HCT116 (cell line): ENCODE data around the gene CAPN2. TPM values are rescaled to one million over a fixed set of nuclear protein-coding genes. Genes with fewer than 3 reads are reported as not detected.

ENCODE experiments used
- ATAC-seq: fragments of 200-7000 bp; cut with Tn5 transposase; 2 replicates; pipeline ENCODE4 v1.9.1; 2020; ENCODE audit warnings: mild to moderate bottlenecking, moderate library complexity
- BruUV-seq: library from RNA; stranded (reverse); fragments of 400-500 nt; replicated peaks from 2 replicates; lab custom pipeline; 2021; lab: Mats Ljungman, UMichigan
- CTCF ChIA-PET: fragments of 300-600 bp; sonication (Branson Sonifier 250); formaldehyde crosslinking; loops from one replicate; lab custom pipeline; 2021; ENCODE audit warnings: antibody characterized with exemption; lab: Charles Lee
- POLR2A ChIA-PET: fragments of 300-600, 350-600 bp; sonication (Branson Sonifier 250); formaldehyde crosslinking; loops from one replicate; lab custom pipeline; 2021; ENCODE audit warnings: antibody characterized with exemption; lab: Charles Lee
- RAD21 ChIA-PET, 2 experiments: fragments of 300-600 bp; sonication (Branson Sonifier 250); formaldehyde crosslinking; loops; one replicate each; lab custom pipeline; 2023; ENCODE audit warnings: low total read pairs in 2 of 2; ENCODE audit not compliant: uncharacterized antibody in 2 of 2, unreplicated experiment in 2 of 2, low non-redundant PET in 1 of 2; lab: Charles Lee
- DNase-seq: peaks from one replicate; pipeline ENCODE4 v3.0.0-alpha.2; 2010; ENCODE audit warnings: low read depth, low spot score
- H2AFZ ChIP-seq: fragments of 200-600 bp; shearing (Covaris generic), sonication (generic); 2 replicates; pipeline ENCODE4 v1.6.1; 2017; ENCODE audit warnings: low read depth, mixed run types, mixed read lengths, antibody characterized with exemption, low read length; ENCODE audit not compliant: poor library complexity, severe bottlenecking
- H3K27ac ChIP-seq: 2 replicates; pipeline ENCODE4 v1.5.1; 2012; ENCODE audit warnings: low read depth, low read length
- H3K27me3 ChIP-seq: fragments of 200-600 bp; sonication (generic); 2 replicates; pipeline ENCODE4 v1.6.1; 2016; ENCODE audit warnings: mixed run types, low read length, mixed read lengths; ENCODE audit not compliant: insufficient read depth
- H3K36me3 ChIP-seq, 2 experiments: fragments of 200-500 bp in 1 of 2; fragments of 200-600 bp in 1 of 2; sonication (Bioruptor generic) in 1 of 2; sonication (generic) in 1 of 2; 2 replicates each; pipeline versions ENCODE4 v1.5.1 to v1.6.1; 2014 to 2016; ENCODE audit warnings: low read length in 2 of 2, inconsistent platforms in 1 of 2, mixed read lengths in 1 of 2, mixed run types in 1 of 2; ENCODE audit not compliant: insufficient read depth in 2 of 2, control insufficient read depth in 1 of 2
- H3K4me1 ChIP-seq, 2 experiments: fragments of 200-600 bp in 1 of 2; sonication (generic) in 1 of 2; 2 replicates each; pipeline versions ENCODE4 v1.5.1 to v1.6.1; 2012 to 2017; ENCODE audit warnings: low read length in 2 of 2, inconsistent platforms in 1 of 2, mild to moderate bottlenecking in 1 of 2, mixed read lengths in 1 of 2, mixed run types in 1 of 2, moderate library complexity in 1 of 2; ENCODE audit not compliant: insufficient read depth in 2 of 2, control insufficient read depth in 1 of 2
- H3K4me2 ChIP-seq: fragments of 200-600 bp; sonication (generic); 2 replicates; pipeline ENCODE4 v1.6.1; 2017; ENCODE audit warnings: mixed run types, low read length, mixed read lengths
- H3K4me3 ChIP-seq, 2 experiments: fragments of 200-600 bp in 1 of 2; sonication (generic) in 1 of 2; replicated peaks in 1 of 2; 2 replicates each; pipeline ENCODE4 v1.5.1; 2011 to 2016; ENCODE audit warnings: low read length in 2 of 2, control low read depth in 1 of 2, low read depth in 1 of 2, mild to moderate bottlenecking in 1 of 2, mixed read lengths in 1 of 2, mixed run types in 1 of 2
- H3K79me2 ChIP-seq: fragments of 200-600 bp; sonication (generic); 2 replicates; pipeline ENCODE4 v1.6.1; 2017; ENCODE audit warnings: mild to moderate bottlenecking, mixed run types, low read length, moderate library complexity, mixed read lengths; ENCODE audit not compliant: insufficient read depth
- H3K9ac ChIP-seq: fragments of 200-600 bp; sonication (generic); 2 replicates; pipeline ENCODE4 v1.6.1; 2016; ENCODE audit warnings: low read length, mixed read lengths
- H3K9me2 ChIP-seq: fragments of 200-600 bp; sonication (generic), shearing (Covaris generic); 2 replicates; pipeline ENCODE4 v1.6.1; 2017; ENCODE audit warnings: mixed run types, mild to moderate bottlenecking, moderate library complexity; ENCODE audit not compliant: insufficient read depth
- H3K9me3 ChIP-seq, 2 experiments: fragments of 200-500 bp in 1 of 2; fragments of 200-600 bp in 1 of 2; sonication (Bioruptor generic) in 1 of 2; sonication (generic) in 1 of 2; 2 replicates each; pipeline ENCODE4 v1.6.1; 2014 to 2017; ENCODE audit warnings: low read length in 2 of 2, mixed read lengths in 2 of 2, inconsistent platforms in 1 of 2, low read depth in 1 of 2, mild to moderate bottlenecking in 1 of 2, mixed run types in 1 of 2, moderate library complexity in 1 of 2; ENCODE audit not compliant: control insufficient read depth in 1 of 2, insufficient read depth in 1 of 2
- H4K20me1 ChIP-seq: fragments of 200-600 bp; sonication (generic), shearing (Covaris generic); 2 replicates; pipeline ENCODE4 v1.6.1; 2017; ENCODE audit warnings: mixed run types, mild to moderate bottlenecking, moderate library complexity; ENCODE audit not compliant: insufficient read depth
- CBX3 ChIP-seq: IDR thresholded peaks from 2 replicates; pipeline ENCODE4 v1.6.1; 2012; ENCODE audit warnings: low read depth
- EGR1 ChIP-seq: IDR thresholded peaks from 2 replicates; pipeline ENCODE4 v1.6.1; 2012; ENCODE audit warnings: low read depth
- FOSL1 ChIP-seq: IDR thresholded peaks from 2 replicates; pipeline ENCODE4 v1.6.1; 2012; ENCODE audit warnings: low read depth
- JUND ChIP-seq: IDR thresholded peaks from 2 replicates; pipeline ENCODE4 v1.6.1; 2012
- SRF ChIP-seq: IDR thresholded peaks from 2 replicates; pipeline ENCODE4 v1.6.1; 2012; ENCODE audit warnings: low read depth
- TCF7L2 ChIP-seq: IDR thresholded peaks from 2 replicates; pipeline ENCODE4 v1.7.0; 2011; ENCODE audit warnings: borderline replicate concordance, inconsistent platforms; ENCODE audit not compliant: insufficient read depth, insufficient read length; ENCODE audit errors: extremely low read depth
- YY1 ChIP-seq: IDR thresholded peaks from 2 replicates; pipeline ENCODE4 v1.6.1; 2011; ENCODE audit warnings: low read length, low read depth, moderate library complexity, mild to moderate bottlenecking; ENCODE audit not compliant: insufficient replicate concordance; ENCODE audit errors: extremely low read depth
- ZFX ChIP-seq: fragments of 450-650 bp; IDR thresholded peaks from 2 replicates; pipeline ENCODE4 v1.6.1; 2017
- ZNF274 ChIP-seq: fragments of 200-500 bp; sonication (Bioruptor generic); IDR thresholded peaks from 2 replicates; pipeline ENCODE4 v1.6.1; 2014; ENCODE audit warnings: mild to moderate bottlenecking, low read depth, low read length, inconsistent platforms
- intact Hi-C: fragments of 100-400 bp; cut with micrococcal nuclease; formaldehyde crosslinking; loops from 2 replicates; pipeline ENCODE4 v1.10.0; 2022
- total RNA-seq: library from RNA; stranded (reverse); gene quantifications from one replicate; pipeline ENCODE4 v1.2.1, GENCODE V29; 2021; ENCODE audit not compliant: unreplicated experiment
- TF ChIP-seq, protein P1 (sequence below): IDR thresholded peaks from 2 replicates; pipeline ENCODE4 v1.6.1; 2012
- TF ChIP-seq, protein P2 (sequence below): IDR thresholded peaks from 2 replicates; pipeline ENCODE4 v1.6.1; 2012
- TF ChIP-seq, protein P3 (sequence below): IDR thresholded peaks from 2 replicates; pipeline ENCODE4 v1.6.1; 2012; ENCODE audit warnings: low read depth
- TF ChIP-seq, protein P4 (sequence below): IDR thresholded peaks from 2 replicates; pipeline ENCODE4 v1.6.1; 2011; ENCODE audit warnings: mild to moderate bottlenecking, low read length, moderate library complexity; ENCODE audit not compliant: insufficient replicate concordance; ENCODE audit errors: extremely low read depth

CAPN2 gene
- total RNA-seq, 1 experiment from 2014 or later, result 173 TPM

DNA sequence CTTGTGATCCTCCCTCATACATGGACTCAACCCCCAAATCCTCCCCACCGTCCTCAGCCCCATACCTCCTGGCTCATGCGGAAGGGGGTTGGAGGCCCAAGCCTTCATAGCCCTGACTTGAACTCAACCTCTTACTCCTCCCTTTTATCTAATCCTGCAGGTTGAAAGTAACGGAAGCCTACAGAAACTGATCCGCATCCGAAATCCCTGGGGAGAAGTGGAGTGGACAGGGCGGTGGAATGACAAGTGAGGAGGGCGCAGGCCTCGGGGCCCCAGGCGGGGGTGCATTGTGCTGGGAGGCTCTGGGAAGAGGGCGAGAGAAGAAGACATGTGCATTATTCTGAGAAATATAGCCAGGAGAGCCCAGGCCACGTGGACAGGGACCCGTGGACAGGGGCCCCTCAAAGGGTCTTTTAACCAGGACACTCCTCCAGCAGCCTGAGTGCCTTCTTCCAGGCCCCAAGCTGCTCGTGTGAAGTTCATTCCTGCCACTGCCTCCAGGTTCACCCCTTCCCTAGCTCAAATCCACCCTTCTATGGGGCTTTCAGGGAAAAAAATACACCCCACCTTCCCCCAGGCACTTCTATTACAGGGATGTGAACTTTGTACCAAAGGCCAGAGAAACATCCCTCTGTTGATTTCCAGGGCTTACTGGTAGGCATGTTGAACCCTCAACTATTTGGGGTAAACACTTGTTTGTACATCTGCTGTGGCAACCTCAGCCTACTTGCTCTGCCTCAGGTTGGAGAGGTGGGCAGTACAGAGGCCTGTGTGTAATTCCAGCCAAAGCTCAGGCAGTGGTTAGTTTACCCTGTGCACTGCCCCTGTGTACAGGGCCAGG lies 38.6 kb downstream of the CAPN2 start:
- no peak overlapping the region for H2AFZ ChIP-seq
- H3K9ac ChIP-seq, result no peak overlapping the region
- RAD21 ChIA-PET, result no interaction called here
- H3K4me3 ChIP-seq, result no peak overlapping the region
- H3K79me2 ChIP-seq, result peaks cover 15% of the 10 kb centered on the region; the same call in 1 of the 2 replicates
- no peaks in the 10 kb centered on the region for H3K4me1 ChIP-seq
- H3K9me2 ChIP-seq, result no peaks in the 10 kb centered on the region
- TF ChIP-seq TCF7L2 (no peak), CBX3 (no peak), SRF (no peak), ZFX (no peak), JUND (no peak), ZNF274 (no peak), EGR1 (no peak), FOSL1 (no peak), YY1 (no peak)
- TF ChIP-seq, protein P1, sequence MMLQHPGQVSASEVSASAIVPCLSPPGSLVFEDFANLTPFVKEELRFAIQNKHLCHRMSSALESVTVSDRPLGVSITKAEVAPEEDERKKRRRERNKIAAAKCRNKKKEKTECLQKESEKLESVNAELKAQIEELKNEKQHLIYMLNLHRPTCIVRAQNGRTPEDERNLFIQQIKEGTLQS, result no peak
- TF ChIP-seq, protein P2, sequence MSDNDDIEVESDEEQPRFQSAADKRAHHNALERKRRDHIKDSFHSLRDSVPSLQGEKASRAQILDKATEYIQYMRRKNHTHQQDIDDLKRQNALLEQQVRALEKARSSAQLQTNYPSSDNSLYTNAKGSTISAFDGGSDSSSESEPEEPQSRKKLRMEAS, result no peak
- TF ChIP-seq, protein P3, sequence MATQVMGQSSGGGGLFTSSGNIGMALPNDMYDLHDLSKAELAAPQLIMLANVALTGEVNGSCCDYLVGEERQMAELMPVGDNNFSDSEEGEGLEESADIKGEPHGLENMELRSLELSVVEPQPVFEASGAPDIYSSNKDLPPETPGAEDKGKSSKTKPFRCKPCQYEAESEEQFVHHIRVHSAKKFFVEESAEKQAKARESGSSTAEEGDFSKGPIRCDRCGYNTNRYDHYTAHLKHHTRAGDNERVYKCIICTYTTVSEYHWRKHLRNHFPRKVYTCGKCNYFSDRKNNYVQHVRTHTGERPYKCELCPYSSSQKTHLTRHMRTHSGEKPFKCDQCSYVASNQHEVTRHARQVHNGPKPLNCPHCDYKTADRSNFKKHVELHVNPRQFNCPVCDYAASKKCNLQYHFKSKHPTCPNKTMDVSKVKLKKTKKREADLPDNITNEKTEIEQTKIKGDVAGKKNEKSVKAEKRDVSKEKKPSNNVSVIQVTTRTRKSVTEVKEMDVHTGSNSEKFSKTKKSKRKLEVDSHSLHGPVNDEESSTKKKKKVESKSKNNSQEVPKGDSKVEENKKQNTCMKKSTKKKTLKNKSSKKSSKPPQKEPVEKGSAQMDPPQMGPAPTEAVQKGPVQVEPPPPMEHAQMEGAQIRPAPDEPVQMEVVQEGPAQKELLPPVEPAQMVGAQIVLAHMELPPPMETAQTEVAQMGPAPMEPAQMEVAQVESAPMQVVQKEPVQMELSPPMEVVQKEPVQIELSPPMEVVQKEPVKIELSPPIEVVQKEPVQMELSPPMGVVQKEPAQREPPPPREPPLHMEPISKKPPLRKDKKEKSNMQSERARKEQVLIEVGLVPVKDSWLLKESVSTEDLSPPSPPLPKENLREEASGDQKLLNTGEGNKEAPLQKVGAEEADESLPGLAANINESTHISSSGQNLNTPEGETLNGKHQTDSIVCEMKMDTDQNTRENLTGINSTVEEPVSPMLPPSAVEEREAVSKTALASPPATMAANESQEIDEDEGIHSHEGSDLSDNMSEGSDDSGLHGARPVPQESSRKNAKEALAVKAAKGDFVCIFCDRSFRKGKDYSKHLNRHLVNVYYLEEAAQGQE, result no peak
- TF ChIP-seq, protein P4, sequence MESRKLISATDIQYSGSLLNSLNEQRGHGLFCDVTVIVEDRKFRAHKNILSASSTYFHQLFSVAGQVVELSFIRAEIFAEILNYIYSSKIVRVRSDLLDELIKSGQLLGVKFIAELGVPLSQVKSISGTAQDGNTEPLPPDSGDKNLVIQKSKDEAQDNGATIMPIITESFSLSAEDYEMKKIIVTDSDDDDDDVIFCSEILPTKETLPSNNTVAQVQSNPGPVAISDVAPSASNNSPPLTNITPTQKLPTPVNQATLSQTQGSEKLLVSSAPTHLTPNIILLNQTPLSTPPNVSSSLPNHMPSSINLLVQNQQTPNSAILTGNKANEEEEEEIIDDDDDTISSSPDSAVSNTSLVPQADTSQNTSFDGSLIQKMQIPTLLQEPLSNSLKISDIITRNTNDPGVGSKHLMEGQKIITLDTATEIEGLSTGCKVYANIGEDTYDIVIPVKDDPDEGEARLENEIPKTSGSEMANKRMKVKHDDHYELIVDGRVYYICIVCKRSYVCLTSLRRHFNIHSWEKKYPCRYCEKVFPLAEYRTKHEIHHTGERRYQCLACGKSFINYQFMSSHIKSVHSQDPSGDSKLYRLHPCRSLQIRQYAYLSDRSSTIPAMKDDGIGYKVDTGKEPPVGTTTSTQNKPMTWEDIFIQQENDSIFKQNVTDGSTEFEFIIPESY, result no peak
- intact Hi-C loops, result no loop called here
- DNase-seq (no peak), ATAC-seq (no peak)
- H3K9me3 ChIP-seq, result no peaks in the 10 kb centered on the region
- H4K20me1 ChIP-seq, result no peaks in the 10 kb centered on the region
- CTCF ChIA-PET, result interaction anchor here (1.0 to 1.5 kb wide), 3 partner anchors 20 to 45 kb away, joined by 3 to 5 read pairs (median 3); no protein-coding TSS in a partner anchor
- no peak overlapping the region for H3K4me2 ChIP-seq
- POLR2A ChIA-PET, result no interaction called here
- H3K27me3 ChIP-seq, result no peaks in the 10 kb centered on the region
- H3K36me3 ChIP-seq, result peaks cover 42 to 84% of the 10 kb centered on the region in 2 experiments
- no peak overlapping the region for H3K27ac ChIP-seq
- no TSS peak for BruUV-seq
